Measurements from ENCODE around the gene NPY4R2.
"Not testable (repeated sequence)": the region's sequence is repeated elsewhere in the genome, so short reads cannot be mapped to it uniquely, and the experiment has no call there.

GRCh38 chr10:47918475-47918874 is at the start of gene NPY4R2:
- TF ChIP-seq CTCF (IDR thresholded peaks at IDR 0.05 in 8 of 11, conservative IDR thresholded peaks at IDR 0.05 in 3 of 11); POLR2A (IDR thresholded peaks at IDR 0.05); POLR2AphosphoS5 (IDR thresholded peaks at IDR 0.05): not testable (repeated sequence)

Data from spleen (tissue), 7 donors.